ENCODE data around the gene VPS54.

DNA sequence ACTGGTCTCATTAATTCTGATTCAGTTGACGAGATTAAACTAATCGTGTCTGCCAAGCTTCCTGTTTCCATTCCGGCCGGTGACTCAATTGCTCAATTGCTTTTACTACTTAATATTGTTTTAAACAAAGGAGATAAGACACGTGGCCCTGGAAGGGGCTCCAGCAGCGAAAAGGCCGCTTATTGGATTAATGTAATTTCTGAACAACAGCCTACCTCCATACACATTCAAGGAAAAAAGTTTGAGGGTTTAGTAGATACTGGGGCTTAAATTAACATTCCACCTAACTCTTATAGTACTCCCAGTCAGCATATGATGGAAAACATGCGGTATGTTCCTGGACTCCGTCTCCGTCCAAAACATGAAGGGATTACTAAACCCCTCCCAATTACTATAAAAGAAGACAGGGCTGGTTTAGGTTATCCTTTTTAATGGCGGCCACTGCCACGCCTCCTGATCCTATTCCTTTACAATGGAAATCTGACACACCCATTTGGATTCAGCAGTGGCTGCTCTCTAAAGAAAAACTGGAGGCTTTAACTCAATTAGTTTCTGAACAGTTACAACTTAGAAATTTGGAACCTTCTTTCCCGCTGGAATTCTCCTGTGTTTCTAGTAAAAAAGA is 27.1 kb downstream of the VPS54 start:
- TF ChIP-seq, protein P1, sequence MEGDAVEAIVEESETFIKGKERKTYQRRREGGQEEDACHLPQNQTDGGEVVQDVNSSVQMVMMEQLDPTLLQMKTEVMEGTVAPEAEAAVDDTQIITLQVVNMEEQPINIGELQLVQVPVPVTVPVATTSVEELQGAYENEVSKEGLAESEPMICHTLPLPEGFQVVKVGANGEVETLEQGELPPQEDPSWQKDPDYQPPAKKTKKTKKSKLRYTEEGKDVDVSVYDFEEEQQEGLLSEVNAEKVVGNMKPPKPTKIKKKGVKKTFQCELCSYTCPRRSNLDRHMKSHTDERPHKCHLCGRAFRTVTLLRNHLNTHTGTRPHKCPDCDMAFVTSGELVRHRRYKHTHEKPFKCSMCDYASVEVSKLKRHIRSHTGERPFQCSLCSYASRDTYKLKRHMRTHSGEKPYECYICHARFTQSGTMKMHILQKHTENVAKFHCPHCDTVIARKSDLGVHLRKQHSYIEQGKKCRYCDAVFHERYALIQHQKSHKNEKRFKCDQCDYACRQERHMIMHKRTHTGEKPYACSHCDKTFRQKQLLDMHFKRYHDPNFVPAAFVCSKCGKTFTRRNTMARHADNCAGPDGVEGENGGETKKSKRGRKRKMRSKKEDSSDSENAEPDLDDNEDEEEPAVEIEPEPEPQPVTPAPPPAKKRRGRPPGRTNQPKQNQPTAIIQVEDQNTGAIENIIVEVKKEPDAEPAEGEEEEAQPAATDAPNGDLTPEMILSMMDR (IDR thresholded peaks at IDR 0.05) = no peak
- TF ChIP-seq POLR2AphosphoS5 (IDR thresholded peaks at IDR 0.05) (no peak), POLR2A (IDR thresholded peaks at IDR 0.05) (no peak), EP300 (IDR thresholded peaks at IDR 0.05; ENCODE audit: low read depth) (no peak)
